Dendritic cell treated with granulocyte-macrophage colony-stimulating factor and Interleukin-4, amounts not matched to agents 40 ng/mL and 50 ng/mL, for 4 days (primary cell): ENCODE results near the gene SLC25A48.
A peak's percentile ranks its signal among the peaks of the same experiment; 100 is the strongest.

Source experiments
- H3K27ac Mint-ChIP-seq: one replicate; pipeline ENCODE4 v1.8.0; 2022; ENCODE audit warnings: mild to moderate bottlenecking, mixed read lengths
- H3K27me3 Mint-ChIP-seq: one replicate; pipeline ENCODE4 v1.8.0; 2022; ENCODE audit warnings: mild to moderate bottlenecking, mixed read lengths
- H3K36me3 Mint-ChIP-seq: one replicate; pipeline ENCODE4 v1.8.0; 2022; ENCODE audit warnings: low read depth, mixed read lengths
- H3K4me1 Mint-ChIP-seq: one replicate; pipeline ENCODE4 v1.8.0; 2022; ENCODE audit warnings: low read depth, mixed read lengths
- H3K4me3 Mint-ChIP-seq: one replicate; pipeline ENCODE4 v1.8.0; 2022; ENCODE audit warnings: mild to moderate bottlenecking, moderate library complexity, mixed read lengths
- H3K9me3 Mint-ChIP-seq: one replicate; pipeline ENCODE4 v1.8.0; 2022; ENCODE audit warnings: mixed read lengths
- intact Hi-C: fragments of 100-400 bp; cut with micrococcal nuclease; formaldehyde crosslinking; loops from one replicate; pipeline ENCODE4 v1.15.0; 2022

Gene SLC25A48

GRCh38 chr5:135913713-135914626 lies 79.5 kb downstream of the SLC25A48 start:
- Mint-ChIP-seq H3K27me3 (peaks cover 62% of the 10 kb centered on the region), H3K4me3 (no peak overlapping the region), H3K36me3 (no peaks in the 10 kb centered on the region), H3K9me3 (no peaks in the 10 kb centered on the region), H3K4me1 (no peaks in the 10 kb centered on the region), H3K27ac (no peak overlapping the region)
- intact Hi-C loops = no loop called here

GRCh38 chr5:135915466-135916001 lies 81.1 kb downstream of the SLC25A48 start:
- Mint-ChIP-seq H3K36me3 (no peaks in the 10 kb centered on the region), H3K27ac (no peak overlapping the region), H3K9me3 (no peaks in the 10 kb centered on the region), H3K4me1 (no peaks in the 10 kb centered on the region), H3K4me3 (no peak overlapping the region), H3K27me3 (peaks cover 53% of the 10 kb centered on the region)
- intact Hi-C loops = no loop called here

GRCh38 chr5:135916638-135917263 lies 82.3 kb downstream of the SLC25A48 start:
- H3K9me3 Mint-ChIP-seq = no peaks in the 10 kb centered on the region
- intact Hi-C loops = no loop called here
- H3K27ac Mint-ChIP-seq = no peak overlapping the region
- H3K4me1 Mint-ChIP-seq = no peaks in the 10 kb centered on the region
- no peak overlapping the region for H3K4me3 Mint-ChIP-seq
- no peaks in the 10 kb centered on the region for H3K36me3 Mint-ChIP-seq
- peaks cover 44% of the 10 kb centered on the region for H3K27me3 Mint-ChIP-seq

- Mint-ChIP-seq H3K4me3 (no peak overlapping the region), H3K27me3 (peaks cover 46% of the 10 kb centered on the region), H3K36me3 (no peaks in the 10 kb centered on the region), H3K27ac (no peak overlapping the region), H3K4me1 (no peaks in the 10 kb centered on the region), H3K9me3 (no peaks in the 10 kb centered on the region)
- intact Hi-C loops = no loop called here
Measured at GRCh38 chr5:135920199-135920598, 85.7 kb downstream of the SLC25A48 start.

- Mint-ChIP-seq H3K27ac (no peak overlapping the region), H3K9me3 (no peaks in the 10 kb centered on the region), H3K27me3 (peaks cover 53% of the 10 kb centered on the region), H3K36me3 (no peaks in the 10 kb centered on the region), H3K4me3 (no peak overlapping the region), H3K4me1 (no peaks in the 10 kb centered on the region)
- intact Hi-C loops = no loop called here
Measured at GRCh38 chr5:135921388-135921787, 86.9 kb downstream of the SLC25A48 start.

GRCh38 chr5:135930029-135930948 lies 95.8 kb downstream of the SLC25A48 start:
- no peaks in the 10 kb centered on the region for H3K9me3 Mint-ChIP-seq
- peaks cover 5% of the 10 kb centered on the region for H3K4me1 Mint-ChIP-seq
- H3K36me3 Mint-ChIP-seq = no peaks in the 10 kb centered on the region
- no peak overlapping the region for H3K27ac Mint-ChIP-seq
- intact Hi-C loops = no loop called here
- H3K4me3 Mint-ChIP-seq = peak overlapping the region; percentile 44
- H3K27me3 Mint-ChIP-seq = peaks cover 69% of the 10 kb centered on the region

GRCh38 chr5:135930949-135931295 lies 96.5 kb downstream of the SLC25A48 start:
- Mint-ChIP-seq H3K36me3 (no peaks in the 10 kb centered on the region), H3K9me3 (no peaks in the 10 kb centered on the region), H3K4me1 (peaks cover 5% of the 10 kb centered on the region), H3K27me3 (peaks cover 70% of the 10 kb centered on the region), H3K4me3 (no peak overlapping the region), H3K27ac (no peak overlapping the region)
- intact Hi-C loops = no loop called here

GRCh38 chr5:135934939-135935338 lies 100.5 kb downstream of the SLC25A48 start:
- H3K27ac Mint-ChIP-seq = no peak overlapping the region
- intact Hi-C loops = loop anchor here (5.0 kb wide), 1 partner anchor 43 kb away; no protein-coding TSS in a partner anchor
- peaks cover 5% of the 10 kb centered on the region for H3K4me1 Mint-ChIP-seq
- no peak overlapping the region for H3K4me3 Mint-ChIP-seq
- H3K27me3 Mint-ChIP-seq = peaks cover 54% of the 10 kb centered on the region
- no peaks in the 10 kb centered on the region for H3K9me3 Mint-ChIP-seq
- no peaks in the 10 kb centered on the region for H3K36me3 Mint-ChIP-seq

- intact Hi-C loops = loop anchor here (5.0 kb wide), 1 partner anchor 45 kb away; no protein-coding TSS in a partner anchor
- H3K4me3 Mint-ChIP-seq = no peak overlapping the region
- H3K27me3 Mint-ChIP-seq = peaks cover 43% of the 10 kb centered on the region
- H3K9me3 Mint-ChIP-seq = no peaks in the 10 kb centered on the region
- no peaks in the 10 kb centered on the region for H3K36me3 Mint-ChIP-seq
- H3K27ac Mint-ChIP-seq = no peak overlapping the region
- peaks cover 3% of the 10 kb centered on the region for H3K4me1 Mint-ChIP-seq
Measured at GRCh38 chr5:135937245-135937911, 102.9 kb downstream of the SLC25A48 start.
